GM23248 (cell line): Measurements from ENCODE around the gene RAD51D.

Experiments
- EZH2 ChIP-seq: fragments of 200-600 bp; sonication (generic); IDR thresholded peaks from 2 replicates; pipeline ENCODE4 v1.6.1; 2018; ENCODE audit warnings: antibody characterized with exemption, mild to moderate bottlenecking; ENCODE audit not compliant: insufficient read depth, poor library complexity, severe bottlenecking
- EZH2phosphoT487 ChIP-seq: fragments of 200-600 bp; sonication (generic); IDR thresholded peaks from 2 replicates; pipeline ENCODE4 v1.6.1; 2018; ENCODE audit warnings: antibody characterized with exemption, moderate library complexity, mild to moderate bottlenecking, low read depth; ENCODE audit not compliant: insufficient read depth

DNA sequence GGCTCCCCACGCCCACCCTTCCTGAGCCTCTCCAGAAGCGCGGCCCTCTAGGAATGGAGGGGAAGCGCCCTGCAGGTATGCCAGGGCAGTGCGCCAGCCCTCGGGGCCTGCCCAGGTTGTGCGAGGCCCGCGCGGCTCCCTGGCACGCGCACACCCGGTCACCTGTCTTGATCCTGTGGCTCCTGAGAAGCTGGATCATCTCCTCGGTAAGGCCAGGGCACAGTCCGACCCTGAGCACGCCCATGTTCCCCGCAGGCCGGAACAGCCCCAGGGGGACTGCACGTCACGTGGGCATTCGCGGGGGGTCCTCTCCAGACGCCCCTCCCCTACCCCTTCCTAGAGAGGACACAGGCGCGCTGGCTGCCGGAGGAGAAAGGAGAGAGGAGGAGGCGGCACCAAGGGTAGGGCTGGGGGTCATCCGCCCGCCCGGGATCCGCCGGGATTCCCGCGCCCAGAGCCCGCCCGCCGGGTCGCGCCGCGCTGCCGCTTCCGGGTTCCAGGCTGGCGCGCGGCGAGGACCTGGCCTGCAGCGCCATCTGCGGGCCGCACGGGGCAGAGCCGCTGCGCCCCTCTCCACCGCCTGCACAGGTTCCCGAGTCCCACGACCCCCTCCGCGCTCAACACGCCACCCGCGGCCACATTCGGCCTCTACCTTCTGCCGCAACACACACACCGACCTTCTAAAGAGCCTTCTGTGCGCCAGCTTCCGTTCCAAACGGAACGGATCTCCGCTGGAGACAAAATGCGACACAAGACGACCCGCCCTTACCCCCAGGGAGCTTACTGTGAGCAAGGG is at the start of gene RAD51D:
- TF ChIP-seq EZH2 (no peak), EZH2phosphoT487 (no peak)
